K562 (cell line): ENCODE results near the gene RAB31. TPM values are rescaled to one million over a fixed set of nuclear protein-coding genes. Genes with fewer than 3 reads are reported as not detected.
A peak's percentile ranks its signal among the peaks of the same experiment; 100 is the strongest.

Experiments
- ATAC-seq: fragments of 200-7000 bp; cut with Tn5 transposase; 3 replicates; pipeline ENCODE4 v1.9.1; 2020; ENCODE audit warnings: moderate library complexity
- BruUV-seq: library from RNA; stranded (reverse); fragments of 400-500 nt; replicated peaks from 2 replicates; lab custom pipeline; 2021; lab: Mats Ljungman, UMichigan
- CTCF ChIA-PET: fragments of 300-600 bp; formaldehyde crosslinking; extraction: SDS; loops from one replicate; lab custom pipeline; 2021; ENCODE audit warnings: low intra/inter-chr PET ratio; lab: Yijun Ruan, JAX
- POLR2A ChIA-PET: fragments of 300-600, 350-650 bp; sonication (Branson Sonifier 250); formaldehyde crosslinking; extraction: SDS; loops from one replicate; lab custom pipeline; 2021; ENCODE audit warnings: antibody characterized with exemption, inconsistent platforms; lab: Yijun Ruan, JAX
- DNase-seq, 4 experiments: peaks; one replicate each; pipeline versions ENCODE4 v3.0.0 to v3.0.0-alpha.2; 2011 to 2018; ENCODE audit warnings: low spot score in 3 of 4, mixed read lengths in 3 of 4; ENCODE audit errors: extremely low read depth in 1 of 4
- FAIRE-seq: peaks from 2 replicates; lab custom pipeline; 2011; peaks lifted over from hg19 to GRCh38; lab: Jason Lieb, UNC
- H2AFZ ChIP-seq: 2 replicates; pipeline ENCODE4 v1.6.0; 2011; ENCODE audit warnings: low read depth, low read length, control low read depth, inconsistent platforms
- H3K27ac ChIP-seq: fragments of 200-600 bp; 3 replicates; pipeline ENCODE4 v1.8.0; 2011; ENCODE audit warnings: low read depth, mild to moderate bottlenecking, control low read depth, inconsistent platforms, low read length, moderate library complexity, mixed read lengths; ENCODE audit errors: extremely low read depth
- H3K27me3 ChIP-seq, 2 experiments: fragments of 300-600 bp in 1 of 2; 2 replicates in 1 of 2; 3 replicates in 1 of 2; pipeline versions ENCODE4 v1.6.0 to v1.8.0; 2011; ENCODE audit warnings: inconsistent platforms in 2 of 2, low read length in 2 of 2, mild to moderate bottlenecking in 1 of 2, mixed read lengths in 1 of 2, moderate library complexity in 1 of 2; ENCODE audit not compliant: control insufficient read depth in 2 of 2, insufficient read depth in 2 of 2
- H3K36me3 ChIP-seq: fragments of 300-600 bp; 3 replicates; pipeline ENCODE4 v1.8.0; 2011; ENCODE audit warnings: mild to moderate bottlenecking, low read length, inconsistent platforms; ENCODE audit not compliant: control insufficient read depth, insufficient read depth
- H3K4me1 ChIP-seq, 2 experiments: fragments of 200-600 bp in 1 of 2; replicated peaks in 1 of 2; 2 replicates in 1 of 2; 3 replicates in 1 of 2; pipeline versions ENCODE4 v1.5.1 to v1.8.0; 2011; ENCODE audit warnings: inconsistent platforms in 2 of 2, low read length in 2 of 2, mild to moderate bottlenecking in 1 of 2, mixed read lengths in 1 of 2, moderate library complexity in 1 of 2; ENCODE audit not compliant: control insufficient read depth in 2 of 2, insufficient read depth in 2 of 2
- H3K4me2 ChIP-seq: 2 replicates; pipeline ENCODE4 v1.6.1; 2011; ENCODE audit warnings: low read length, control low read depth, inconsistent platforms, mixed read lengths; ENCODE audit not compliant: insufficient read depth
- H3K4me3 ChIP-seq: fragments of 200-600 bp; sonication (generic), shearing (Covaris generic); 2 replicates; pipeline ENCODE4 v1.5.1; 2016; ENCODE audit warnings: control low read depth, inconsistent platforms
- H3K79me2 ChIP-seq: fragments of 200-600 bp; 3 replicates; pipeline ENCODE4 v1.8.0; 2011; ENCODE audit warnings: low read length, inconsistent platforms; ENCODE audit not compliant: control insufficient read depth, insufficient read depth
- H3K9ac ChIP-seq, 2 experiments: 2 replicates each; pipeline versions ENCODE4 v1.6.0 to v1.6.1; 2011; ENCODE audit warnings: low read depth in 2 of 2, low read length in 2 of 2, control low read depth in 1 of 2, inconsistent platforms in 1 of 2, mild to moderate bottlenecking in 1 of 2, mixed read lengths in 1 of 2; ENCODE audit not compliant: insufficient read depth in 1 of 2
- H3K9me1 ChIP-seq: one replicate; pipeline ENCODE4 v1.6.0; 2011; ENCODE audit warnings: inconsistent platforms, mild to moderate bottlenecking, low read length, moderate library complexity; ENCODE audit not compliant: control insufficient read depth, insufficient read depth
- H3K9me3 ChIP-seq: replicated peaks from 2 replicates; pipeline ENCODE4 v1.5.1; 2011; ENCODE audit warnings: low read depth, low read length, inconsistent platforms; ENCODE audit not compliant: control insufficient read depth, insufficient read depth
- H4K20me1 ChIP-seq: replicated peaks from 2 replicates; pipeline ENCODE4 v1.6.1; 2011; ENCODE audit warnings: low read length, inconsistent platforms, mixed read lengths; ENCODE audit not compliant: control insufficient read depth, insufficient read depth
- ADNP ChIP-seq: fragments of 200-800 bp; sonication (Bioruptor generic); IDR thresholded peaks from 2 replicates; pipeline ENCODE4 v1.6.1; 2016; ENCODE audit warnings: missing genetic modification characterization, missing compliant biosample characterization
- CBX3 ChIP-seq, 2 experiments: IDR thresholded peaks; 1 replicate in 1 of 2; 2 replicates in 1 of 2; pipeline ENCODE4 v1.6.1; 2012; ENCODE audit warnings: inconsistent platforms in 2 of 2, low read length in 2 of 2, borderline replicate concordance in 1 of 2, control low read depth in 1 of 2
- CHD4 ChIP-seq: fragments of 200-600 bp; sonication (generic); IDR thresholded peaks from 3 replicates; pipeline ENCODE4 v1.6.1; 2012; ENCODE audit warnings: low read depth, mild to moderate bottlenecking, mixed read lengths, low read length, inconsistent platforms; ENCODE audit not compliant: insufficient read depth, insufficient replicate concordance, poor library complexity, severe bottlenecking
- HEY1 ChIP-seq: fragments of 250-450 bp; sonication (Bioruptor Pico); IDR thresholded peaks from 2 replicates; pipeline ENCODE4 v1.5.0; 2020; ENCODE audit warnings: mild to moderate bottlenecking, moderate library complexity, borderline replicate concordance
- KDM1A ChIP-seq, 2 experiments: fragments of 450-650 bp; IDR thresholded peaks; 2 replicates each; pipeline ENCODE4 v1.6.1; 2016; ENCODE audit warnings: mild to moderate bottlenecking in 2 of 2
- MTA3 ChIP-seq: fragments of 450-650 bp; formaldehyde crosslinking; IDR thresholded peaks from 2 replicates; pipeline ENCODE4 v1.6.1; 2017; ENCODE audit warnings: mild to moderate bottlenecking, borderline replicate concordance
- PHTF2 ChIP-seq: fragments of 250-450 bp; sonication (Bioruptor Pico); IDR thresholded peaks from 2 replicates; pipeline ENCODE4 v1.5.0; 2021; ENCODE audit warnings: mild to moderate bottlenecking
- TRIM24 ChIP-seq, 2 experiments: fragments of 450-650 bp; IDR thresholded peaks; 2 replicates each; pipeline ENCODE4 v1.6.1; 2016
- XRCC3 ChIP-seq: fragments of 450-650 bp; IDR thresholded peaks from 2 replicates; pipeline ENCODE4 v1.6.1; 2017; ENCODE audit warnings: mild to moderate bottlenecking, moderate library complexity
- ZNF507 ChIP-seq: conservative IDR thresholded peaks from 2 replicates; pipeline ENCODE4 v1.6.1; 2017; ENCODE audit warnings: missing genetic modification characterization, missing compliant biosample characterization
- WGBS: fragments of 100-300 bp; shearing (Covaris generic); methylation state at CpG from one replicate; pipeline ENCODE4 v1.1.6; 2016; ENCODE audit warnings: low coverage, mixed read lengths; ENCODE audit not compliant: insufficient coverage; ENCODE audit errors: missing lambda C conversion rate; 5-methylcytosine and 5-hydroxymethylcytosine counted together
- in situ Hi-C: fragments of 300-500 bp; cut with MboI; formaldehyde crosslinking; loops from 4 replicates; pipeline ENCODE4 v1.15.0; 2018; ENCODE audit warnings: inconsistent platforms, mixed read lengths
- intact Hi-C: fragments of 100-400 bp; cut with micrococcal nuclease; formaldehyde crosslinking; loops from 2 replicates; pipeline ENCODE4 v1.14.2; 2022
- polyA plus RNA-seq, 8 experiments: library from polyadenylated mRNA; depleted of rRNA in 4 of 8; stranded (reverse) in 5 of 8; unstranded in 3 of 8; fragments of >200 nt; fragmentation: Nextera tagmentation in 2 of 8; fragmentation: Illumina TruSeq in 1 of 8; extraction: Ambion mirVana in 2 of 8; extraction: Trizol in 1 of 8; gene quantifications; 2 replicates each; pipeline versions ENCODE4 v1.2.1 to v1.2.3, GENCODE V29; 2011 to 2014; ENCODE audit warnings: inconsistent platforms in 1 of 8, missing spikeins in 1 of 8
- total RNA-seq, 7 experiments: library from RNA; depleted of rRNA in 6 of 7; stranded (reverse); fragments of >200 nt in 6 of 7; fragmentation: Illumina TruSeq in 2 of 7; extraction: Trizol in 2 of 7; gene quantifications; 2 replicates each; pipeline versions ENCODE4 v1.2.1 to v1.2.3, GENCODE V29; 2011 to 2021; ENCODE audit warnings: low replicate concordance in 1 of 7
- TF ChIP-seq, protein P1 (sequence below): fragments of 450-650 bp; IDR thresholded peaks from 2 replicates; pipeline ENCODE4 v1.6.1; 2018; ENCODE audit warnings: mild to moderate bottlenecking, low read depth; ENCODE audit not compliant: partially characterized antibody
- TF ChIP-seq, protein P2 (sequence below), 2 experiments: fragments of 450-650 bp; IDR thresholded peaks; 2 replicates each; pipeline ENCODE4 v1.6.1; 2018; ENCODE audit warnings: mild to moderate bottlenecking in 2 of 2, low read depth in 1 of 2; ENCODE audit not compliant: partially characterized antibody in 2 of 2
- TF ChIP-seq, protein P3 (sequence below): fragments of 250-450 bp; sonication (Bioruptor Pico); IDR thresholded peaks from 2 replicates; pipeline ENCODE4 v1.8.0; 2022; ENCODE audit warnings: inconsistent platforms

RAB31 gene
- total and polyA plus RNA-seq, 9 of the 15 experiments (the other 6 are each of a cell fraction or from before 2014, with no cell fraction given): 20.7 to 70.4 (median 41.3) TPM

DNA sequence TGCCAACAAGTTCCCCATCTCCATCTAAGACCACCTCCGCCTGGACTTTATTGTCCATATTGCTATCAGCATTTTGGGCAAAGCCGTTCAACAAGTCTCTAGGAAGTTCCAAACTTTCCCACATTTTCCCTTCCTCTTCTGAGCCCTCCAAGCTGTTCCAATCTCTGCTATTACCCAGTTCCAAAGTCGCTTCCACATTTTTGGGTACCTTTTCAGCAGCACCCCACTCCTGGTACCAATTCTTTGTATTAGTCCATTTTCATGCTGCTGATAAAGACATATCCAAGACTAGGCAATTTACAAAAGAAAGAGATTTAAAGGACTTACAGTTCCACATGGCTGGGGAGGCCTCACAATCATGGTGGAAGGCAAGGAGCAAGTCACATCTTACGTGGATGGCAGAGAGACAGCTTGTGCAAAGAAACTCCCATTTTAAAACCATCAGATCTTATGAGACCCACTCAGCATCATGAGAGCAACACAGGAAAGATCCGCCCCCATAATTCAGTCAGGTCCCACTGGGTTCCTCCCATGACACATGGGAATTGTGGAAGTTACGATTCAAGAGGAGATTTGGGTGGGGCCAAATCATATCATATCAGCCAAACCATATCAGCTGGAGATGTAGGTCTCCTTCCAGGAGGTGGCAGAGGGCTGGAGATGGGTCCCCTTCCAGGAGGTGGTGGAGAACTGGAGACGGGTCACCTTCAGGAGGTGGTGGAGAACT lies 157.8 kb downstream of the RAB31 start:
- H3K4me3 ChIP-seq: no peak overlapping the region
- peaks cover 11% of the 10 kb centered on the region; the same call in 2 of the 3 replicates for H3K36me3 ChIP-seq
- CTCF ChIA-PET: no interaction called here
- H3K9me3 ChIP-seq: peaks cover 24% of the 10 kb centered on the region
- WGBS: 97% methylated on average over 7 of the region's 7 CpGs
- H3K9ac ChIP-seq: no peak overlapping the region
- intact Hi-C loops (no loop called here), in situ Hi-C loops (no loop called here)
- H4K20me1 ChIP-seq: no peaks in the 10 kb centered on the region
- no peak overlapping the region for H2AFZ ChIP-seq
- no peak overlapping the region for H3K27ac ChIP-seq
- no peak for ATAC-seq
- no peaks in the 10 kb centered on the region for H3K9me1 ChIP-seq
- no peaks in the 10 kb centered on the region for H3K79me2 ChIP-seq
- H3K4me1 ChIP-seq: peaks cover 10 to 34% of the 10 kb centered on the region in 2 experiments
- no peak for FAIRE-seq
- H3K4me2 ChIP-seq: no peak overlapping the region
- POLR2A ChIA-PET: interaction anchor here (1.3 kb wide), 1 partner anchor 11 kb away, joined by 3 read pairs; no protein-coding TSS in a partner anchor
- no TSS peak for BruUV-seq
- H3K27me3 ChIP-seq: no peaks in the 10 kb centered on the region
- DNase-seq: no peak
- no peak for TF ChIP-seq PHTF2 (CRISPR knock-in tag)
- TF ChIP-seq, protein P1, sequence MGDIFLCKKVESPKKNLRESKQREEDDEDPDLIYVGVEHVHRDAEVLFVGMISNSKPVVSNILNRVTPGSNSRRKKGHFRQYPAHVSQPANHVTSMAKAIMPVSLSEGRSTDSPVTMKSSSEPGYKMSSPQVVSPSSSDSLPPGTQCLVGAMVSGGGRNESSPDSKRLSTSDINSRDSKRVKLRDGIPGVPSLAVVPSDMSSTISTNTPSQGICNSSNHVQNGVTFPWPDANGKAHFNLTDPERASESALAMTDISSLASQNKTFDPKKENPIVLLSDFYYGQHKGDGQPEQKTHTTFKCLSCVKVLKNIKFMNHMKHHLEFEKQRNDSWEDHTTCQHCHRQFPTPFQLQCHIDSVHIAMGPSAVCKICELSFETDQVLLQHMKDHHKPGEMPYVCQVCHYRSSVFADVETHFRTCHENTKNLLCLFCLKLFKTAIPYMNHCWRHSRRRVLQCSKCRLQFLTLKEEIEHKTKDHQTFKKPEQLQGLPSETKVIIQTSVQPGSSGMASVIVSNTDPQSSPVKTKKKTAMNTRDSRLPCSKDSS: peak; percentile 96
- TF ChIP-seq ZNF507: no peak
- TF ChIP-seq TRIM24 (IDR thresholded peaks at IDR 0.05): peak; percentile 67 to 89
- TF ChIP-seq CBX3 (IDR thresholded peaks at IDR 0.05; ENCODE audit: borderline replicate concordance in 1 of 2, low read length in 2 of 2): peak; percentile 14 to 86
- 0 out of 2 replicates have a peak, but pooled peaks have one; percentile 23 for TF ChIP-seq MTA3
- TF ChIP-seq, protein P2, sequence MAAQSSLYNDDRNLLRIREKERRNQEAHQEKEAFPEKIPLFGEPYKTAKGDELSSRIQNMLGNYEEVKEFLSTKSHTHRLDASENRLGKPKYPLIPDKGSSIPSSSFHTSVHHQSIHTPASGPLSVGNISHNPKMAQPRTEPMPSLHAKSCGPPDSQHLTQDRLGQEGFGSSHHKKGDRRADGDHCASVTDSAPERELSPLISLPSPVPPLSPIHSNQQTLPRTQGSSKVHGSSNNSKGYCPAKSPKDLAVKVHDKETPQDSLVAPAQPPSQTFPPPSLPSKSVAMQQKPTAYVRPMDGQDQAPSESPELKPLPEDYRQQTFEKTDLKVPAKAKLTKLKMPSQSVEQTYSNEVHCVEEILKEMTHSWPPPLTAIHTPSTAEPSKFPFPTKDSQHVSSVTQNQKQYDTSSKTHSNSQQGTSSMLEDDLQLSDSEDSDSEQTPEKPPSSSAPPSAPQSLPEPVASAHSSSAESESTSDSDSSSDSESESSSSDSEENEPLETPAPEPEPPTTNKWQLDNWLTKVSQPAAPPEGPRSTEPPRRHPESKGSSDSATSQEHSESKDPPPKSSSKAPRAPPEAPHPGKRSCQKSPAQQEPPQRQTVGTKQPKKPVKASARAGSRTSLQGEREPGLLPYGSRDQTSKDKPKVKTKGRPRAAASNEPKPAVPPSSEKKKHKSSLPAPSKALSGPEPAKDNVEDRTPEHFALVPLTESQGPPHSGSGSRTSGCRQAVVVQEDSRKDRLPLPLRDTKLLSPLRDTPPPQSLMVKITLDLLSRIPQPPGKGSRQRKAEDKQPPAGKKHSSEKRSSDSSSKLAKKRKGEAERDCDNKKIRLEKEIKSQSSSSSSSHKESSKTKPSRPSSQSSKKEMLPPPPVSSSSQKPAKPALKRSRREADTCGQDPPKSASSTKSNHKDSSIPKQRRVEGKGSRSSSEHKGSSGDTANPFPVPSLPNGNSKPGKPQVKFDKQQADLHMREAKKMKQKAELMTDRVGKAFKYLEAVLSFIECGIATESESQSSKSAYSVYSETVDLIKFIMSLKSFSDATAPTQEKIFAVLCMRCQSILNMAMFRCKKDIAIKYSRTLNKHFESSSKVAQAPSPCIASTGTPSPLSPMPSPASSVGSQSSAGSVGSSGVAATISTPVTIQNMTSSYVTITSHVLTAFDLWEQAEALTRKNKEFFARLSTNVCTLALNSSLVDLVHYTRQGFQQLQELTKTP (IDR thresholded peaks at IDR 0.05; ENCODE audit: low read depth in 1 of 2, partially characterized antibody in 2 of 2): peak in 1 of 2 experiments; percentile 38
- TF ChIP-seq CHD4: peak; percentile 33
- peak; percentile 55; the same call in 1 of the 2 replicates for TF ChIP-seq ADNP (tag)
- TF ChIP-seq, protein P3, sequence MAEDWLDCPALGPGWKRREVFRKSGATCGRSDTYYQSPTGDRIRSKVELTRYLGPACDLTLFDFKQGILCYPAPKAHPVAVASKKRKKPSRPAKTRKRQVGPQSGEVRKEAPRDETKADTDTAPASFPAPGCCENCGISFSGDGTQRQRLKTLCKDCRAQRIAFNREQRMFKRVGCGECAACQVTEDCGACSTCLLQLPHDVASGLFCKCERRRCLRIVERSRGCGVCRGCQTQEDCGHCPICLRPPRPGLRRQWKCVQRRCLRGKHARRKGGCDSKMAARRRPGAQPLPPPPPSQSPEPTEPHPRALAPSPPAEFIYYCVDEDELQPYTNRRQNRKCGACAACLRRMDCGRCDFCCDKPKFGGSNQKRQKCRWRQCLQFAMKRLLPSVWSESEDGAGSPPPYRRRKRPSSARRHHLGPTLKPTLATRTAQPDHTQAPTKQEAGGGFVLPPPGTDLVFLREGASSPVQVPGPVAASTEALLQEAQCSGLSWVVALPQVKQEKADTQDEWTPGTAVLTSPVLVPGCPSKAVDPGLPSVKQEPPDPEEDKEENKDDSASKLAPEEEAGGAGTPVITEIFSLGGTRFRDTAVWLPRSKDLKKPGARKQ (CRISPR knock-in tag): 0 out of 2 replicates have a peak, but pooled peaks have one; percentile 35
- no peak for TF ChIP-seq HEY1 (CRISPR knock-in tag)
- peak; percentile 83; the same call in 1 of the 2 replicates for TF ChIP-seq XRCC3
- 0 out of 4 replicates have a peak, but pooled peaks of 1 of the 2 experiments have one; percentile 26 for TF ChIP-seq KDM1A (IDR thresholded peaks at IDR 0.05)
